ENCODE measurements around the gene TMEM143.
"Not testable (repeated sequence)": the region's sequence is repeated elsewhere in the genome, so short reads cannot be mapped to it uniquely, and the experiment has no call there.

TMEM143 gene

GRCh38 chr19:48378194-48378570, 14.4 kb upstream of the TMEM143 start:
- H3K27me3 ChIP-seq (ENCODE audit: insufficient read depth, low read length, poor library complexity) = no peaks in the 10 kb centered on the region
- no peak overlapping the region for H2AFZ ChIP-seq (ENCODE audit: low read depth, low read length)
- H3K79me2 ChIP-seq (ENCODE audit: insufficient read depth, low read length) = no peaks in the 10 kb centered on the region
- TF ChIP-seq, protein P1, sequence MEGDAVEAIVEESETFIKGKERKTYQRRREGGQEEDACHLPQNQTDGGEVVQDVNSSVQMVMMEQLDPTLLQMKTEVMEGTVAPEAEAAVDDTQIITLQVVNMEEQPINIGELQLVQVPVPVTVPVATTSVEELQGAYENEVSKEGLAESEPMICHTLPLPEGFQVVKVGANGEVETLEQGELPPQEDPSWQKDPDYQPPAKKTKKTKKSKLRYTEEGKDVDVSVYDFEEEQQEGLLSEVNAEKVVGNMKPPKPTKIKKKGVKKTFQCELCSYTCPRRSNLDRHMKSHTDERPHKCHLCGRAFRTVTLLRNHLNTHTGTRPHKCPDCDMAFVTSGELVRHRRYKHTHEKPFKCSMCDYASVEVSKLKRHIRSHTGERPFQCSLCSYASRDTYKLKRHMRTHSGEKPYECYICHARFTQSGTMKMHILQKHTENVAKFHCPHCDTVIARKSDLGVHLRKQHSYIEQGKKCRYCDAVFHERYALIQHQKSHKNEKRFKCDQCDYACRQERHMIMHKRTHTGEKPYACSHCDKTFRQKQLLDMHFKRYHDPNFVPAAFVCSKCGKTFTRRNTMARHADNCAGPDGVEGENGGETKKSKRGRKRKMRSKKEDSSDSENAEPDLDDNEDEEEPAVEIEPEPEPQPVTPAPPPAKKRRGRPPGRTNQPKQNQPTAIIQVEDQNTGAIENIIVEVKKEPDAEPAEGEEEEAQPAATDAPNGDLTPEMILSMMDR (IDR thresholded peaks at IDR 0.05; ENCODE audit: borderline replicate concordance, extremely low read depth, low read length, poor library complexity, severe bottlenecking) = no peak
- TF ChIP-seq EZH2 (IDR thresholded peaks at IDR 0.05; ENCODE audit: borderline replicate concordance, low read depth, low read length, severe bottlenecking) = no peak
- DNase-seq (no peak), ATAC-seq (ENCODE audit: insufficient read depth, low read depth) (no peak)
- H3K27ac ChIP-seq (ENCODE audit: low read length) = no peak overlapping the region
- H3K9ac ChIP-seq (ENCODE audit: low read depth, low read length) = no peak overlapping the region
- no peak overlapping the region for H3K4me2 ChIP-seq (ENCODE audit: insufficient read depth, low read length)
- H3K9me3 ChIP-seq (ENCODE audit: insufficient read depth, low read length, severe bottlenecking) = no peaks in the 10 kb centered on the region
- H3K4me3 ChIP-seq (ENCODE audit: low read depth in 1 of 2, low read length in 2 of 2) = no peak overlapping the region
- H3K4me1 ChIP-seq (ENCODE audit: insufficient read depth, low read length) = no peaks in the 10 kb centered on the region
- no peaks in the 10 kb centered on the region for H4K20me1 ChIP-seq (ENCODE audit: insufficient read depth, low read length)
- H3K36me3 ChIP-seq (ENCODE audit: insufficient read depth, low read length) = peaks cover 17% of the 10 kb centered on the region; the same call in 1 of the 2 replicates

DNA sequence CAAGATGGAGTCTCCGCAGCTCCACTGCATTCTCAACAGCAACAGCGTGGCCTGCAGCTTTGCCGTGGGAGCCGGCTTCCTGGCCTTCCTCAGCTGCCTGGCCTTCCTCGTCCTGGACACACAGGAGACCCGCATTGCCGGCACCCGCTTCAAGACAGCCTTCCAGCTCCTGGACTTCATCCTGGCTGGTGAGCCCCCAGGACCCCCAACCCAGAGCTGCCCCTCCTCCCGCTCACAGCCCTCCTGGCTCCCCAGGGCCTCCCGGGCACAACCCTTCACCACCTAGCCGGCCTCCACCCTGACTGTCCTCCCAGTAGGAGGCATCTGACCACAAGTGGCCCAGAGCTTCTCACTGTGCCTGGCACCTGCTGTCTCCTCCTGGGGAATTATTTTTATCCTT, 9.8 kb upstream of the TMEM143 start:
- Histone ChIP-seq H3K36me3 (ENCODE audit: insufficient read depth, low read length) (no peaks in the 10 kb centered on the region), H3K79me2 (ENCODE audit: insufficient read depth, low read length) (no peaks in the 10 kb centered on the region), H3K27ac (ENCODE audit: low read length) (no peak overlapping the region), H3K4me2 (ENCODE audit: insufficient read depth, low read length) (no peak overlapping the region), H3K4me3 (ENCODE audit: low read depth in 1 of 2, low read length in 2 of 2) (no peak overlapping the region), H3K27me3 (ENCODE audit: insufficient read depth, low read length, poor library complexity) (no peaks in the 10 kb centered on the region), H3K9me3 (ENCODE audit: insufficient read depth, low read length, severe bottlenecking) (no peaks in the 10 kb centered on the region), H3K4me1 (ENCODE audit: insufficient read depth, low read length) (no peaks in the 10 kb centered on the region), H4K20me1 (ENCODE audit: insufficient read depth, low read length) (no peaks in the 10 kb centered on the region), H2AFZ (ENCODE audit: low read depth, low read length) (no peak overlapping the region), H3K9ac (ENCODE audit: low read depth, low read length) (no peak overlapping the region)
- ATAC-seq (ENCODE audit: insufficient read depth, low read depth) (no peak), DNase-seq (no peak)
- TF ChIP-seq, protein P1 (IDR thresholded peaks at IDR 0.05; ENCODE audit: borderline replicate concordance, extremely low read depth, low read length, poor library complexity, severe bottlenecking) = no peak
- TF ChIP-seq EZH2 (IDR thresholded peaks at IDR 0.05; ENCODE audit: borderline replicate concordance, low read depth, low read length, severe bottlenecking) = no peak

DNA sequence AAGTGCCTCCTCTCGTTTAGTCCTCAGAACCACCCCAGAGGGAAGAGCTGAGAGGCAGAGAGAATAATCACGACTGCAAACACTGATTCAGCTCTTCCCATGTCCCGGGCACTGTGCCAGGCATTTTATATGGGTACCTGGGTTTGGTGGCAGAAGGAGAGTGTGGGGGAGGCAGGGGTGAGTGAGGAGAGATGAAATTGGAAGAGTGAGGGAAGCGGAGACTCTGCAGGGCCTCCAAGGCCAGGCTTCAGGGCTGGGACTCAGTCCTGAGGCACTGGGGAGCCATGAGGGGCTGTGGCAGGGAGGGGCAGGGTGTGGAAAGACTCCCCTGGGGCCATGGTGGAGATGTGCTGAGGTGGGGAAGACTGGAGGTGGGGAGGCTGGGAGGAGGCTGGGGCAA, 9.2 kb upstream of the TMEM143 start:
- Histone ChIP-seq H2AFZ (ENCODE audit: low read depth, low read length) (no peak overlapping the region), H3K9ac (ENCODE audit: low read depth, low read length) (no peak overlapping the region), H3K4me1 (ENCODE audit: insufficient read depth, low read length) (no peaks in the 10 kb centered on the region), H3K36me3 (ENCODE audit: insufficient read depth, low read length) (no peaks in the 10 kb centered on the region), H4K20me1 (ENCODE audit: insufficient read depth, low read length) (no peaks in the 10 kb centered on the region), H3K27me3 (ENCODE audit: insufficient read depth, low read length, poor library complexity) (no peaks in the 10 kb centered on the region), H3K27ac (ENCODE audit: low read length) (no peak overlapping the region), H3K79me2 (ENCODE audit: insufficient read depth, low read length) (no peaks in the 10 kb centered on the region), H3K4me3 (ENCODE audit: low read depth in 1 of 2, low read length in 2 of 2) (no peak overlapping the region), H3K4me2 (ENCODE audit: insufficient read depth, low read length) (no peak overlapping the region), H3K9me3 (ENCODE audit: insufficient read depth, low read length, severe bottlenecking) (no peaks in the 10 kb centered on the region)
- no peak for TF ChIP-seq EZH2 (IDR thresholded peaks at IDR 0.05; ENCODE audit: borderline replicate concordance, low read depth, low read length, severe bottlenecking)
- TF ChIP-seq, protein P1 (IDR thresholded peaks at IDR 0.05; ENCODE audit: borderline replicate concordance, extremely low read depth, low read length, poor library complexity, severe bottlenecking) = no peak
- DNase-seq (no peak), ATAC-seq (ENCODE audit: insufficient read depth, low read depth) (no peak)

DNA sequence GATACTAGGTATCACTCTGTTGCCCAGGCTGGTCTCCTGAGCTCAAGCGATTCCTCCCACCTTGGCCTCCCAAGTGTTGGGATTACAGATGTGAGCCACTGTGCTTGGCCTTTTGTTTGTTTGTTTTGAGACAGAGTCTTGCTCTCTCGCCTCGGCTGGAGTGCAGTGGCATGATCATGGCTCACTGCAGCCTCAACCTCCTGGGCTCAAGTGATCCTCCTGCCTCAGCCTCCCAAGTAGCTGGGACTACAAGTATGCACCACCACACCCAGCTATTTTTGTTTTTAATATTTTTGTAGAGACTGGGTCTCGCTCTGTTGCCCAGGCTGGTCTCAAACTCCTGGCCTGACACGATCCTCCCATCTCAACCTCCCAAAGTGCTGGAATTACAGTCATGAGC, 8.0 kb upstream of the TMEM143 start:
- H3K27ac ChIP-seq (ENCODE audit: low read length); H3K9ac ChIP-seq (ENCODE audit: low read depth, low read length); H3K36me3 ChIP-seq (ENCODE audit: insufficient read depth, low read length); H2AFZ ChIP-seq (ENCODE audit: low read depth, low read length); H3K79me2 ChIP-seq (ENCODE audit: insufficient read depth, low read length); DNase-seq; ATAC-seq (ENCODE audit: insufficient read depth, low read depth); H3K4me3 ChIP-seq (ENCODE audit: low read depth in 1 of 2, low read length in 2 of 2); H4K20me1 ChIP-seq (ENCODE audit: insufficient read depth, low read length); H3K4me2 ChIP-seq (ENCODE audit: insufficient read depth, low read length); H3K9me3 ChIP-seq (ENCODE audit: insufficient read depth, low read length, severe bottlenecking); H3K27me3 ChIP-seq (ENCODE audit: insufficient read depth, low read length, poor library complexity); H3K4me1 ChIP-seq (ENCODE audit: insufficient read depth, low read length): not testable (repeated sequence)

Measured in DND-41 (cell line).